ENCODE results near the gene SPTBN5. TPM values are rescaled to one million over a fixed set of nuclear protein-coding genes. Genes with fewer than 3 reads are reported as not detected.
A peak's percentile ranks its signal among the peaks of the same experiment; 100 is the strongest.

SPTBN5 gene
- total RNA-seq, 1 experiment from 2014 or later = 0.16 TPM

GRCh38 chr15:41884458-41884857, 9.4 kb downstream of the SPTBN5 start:
- DNase-seq (ENCODE audit: low spot score) = no peak

GRCh38 chr15:41883484-41883825, 10.4 kb downstream of the SPTBN5 start:
- DNase-seq (ENCODE audit: low spot score) = no peak

GRCh38 chr15:41882689-41883483, 11.0 kb downstream of the SPTBN5 start:
- DNase-seq (ENCODE audit: low spot score) = no peak

GRCh38 chr15:41881920-41882688, 11.7 kb downstream of the SPTBN5 start:
- no peak for DNase-seq (ENCODE audit: low spot score)

GRCh38 chr15:41881550-41881919, 12.3 kb downstream of the SPTBN5 start:
- DNase-seq (ENCODE audit: low spot score) = no peak

GRCh38 chr15:41881086-41881485, 12.8 kb downstream of the SPTBN5 start:
- no peak for DNase-seq (ENCODE audit: low spot score)

GRCh38 chr15:41880156-41880877, 13.5 kb downstream of the SPTBN5 start:
- no peak for DNase-seq (ENCODE audit: low spot score)

- DNase-seq (ENCODE audit: low spot score) = no peak
These were observed 14.5 kb downstream of the SPTBN5 start for GRCh38 chr15:41879321-41879845.

- no peak for DNase-seq (ENCODE audit: low spot score)
These were observed 15.5 kb downstream of the SPTBN5 start for GRCh38 chr15:41878355-41878699.

- no peak for DNase-seq (ENCODE audit: low spot score)
These were observed 16.1 kb downstream of the SPTBN5 start for GRCh38 chr15:41877631-41878354.

- no peak for DNase-seq (ENCODE audit: low spot score)
These were observed 17.2 kb downstream of the SPTBN5 start for GRCh38 chr15:41876689-41877088.

GRCh38 chr15:41876007-41876406, 17.8 kb downstream of the SPTBN5 start:
- DNase-seq (ENCODE audit: low spot score) = no peak

- no peak for DNase-seq (ENCODE audit: low spot score)
These were observed 19.1 kb downstream of the SPTBN5 start for GRCh38 chr15:41874736-41875135.

- DNase-seq (ENCODE audit: low spot score) = no peak
These were observed 20.1 kb downstream of the SPTBN5 start for GRCh38 chr15:41873711-41874110.

GRCh38 chr15:41872166-41872747, 21.6 kb downstream of the SPTBN5 start:
- no peak for DNase-seq (ENCODE audit: low spot score)

GRCh38 chr15:41871175-41871905, 22.5 kb downstream of the SPTBN5 start:
- no peak for DNase-seq (ENCODE audit: low spot score)

GRCh38 chr15:41870689-41871081, 23.2 kb downstream of the SPTBN5 start:
- peak; percentile 79 for DNase-seq (ENCODE audit: low spot score)

GRCh38 chr15:41869770-41870688, 23.8 kb downstream of the SPTBN5 start:
- DNase-seq (ENCODE audit: low spot score) = no peak

GRCh38 chr15:41868321-41868720, 25.5 kb downstream of the SPTBN5 start:
- DNase-seq (ENCODE audit: low spot score) = no peak

All from A172 (cell line).